Cortex of kidney (tissue), 1 donor: ENCODE results near the gene SESN2.
"Not testable (repeated sequence)": the region's sequence is repeated elsewhere in the genome, so short reads cannot be mapped to it uniquely, and the experiment has no call there.

Experiments
- DNase-seq: peaks from one replicate; lab custom pipeline; 2025; lab: John Stamatoyannopoulos, UW

Gene SESN2

GRCh38 chr1:28288487-28288886 is 29.2 kb downstream of the SESN2 start:
- no peak for DNase-seq

- DNase-seq: no peak
Measured at GRCh38 chr1:28290851-28291250, 31.5 kb downstream of the SESN2 start.

GRCh38 chr1:28291711-28292110 is 32.4 kb downstream of the SESN2 start:
- DNase-seq: no peak

DNA sequence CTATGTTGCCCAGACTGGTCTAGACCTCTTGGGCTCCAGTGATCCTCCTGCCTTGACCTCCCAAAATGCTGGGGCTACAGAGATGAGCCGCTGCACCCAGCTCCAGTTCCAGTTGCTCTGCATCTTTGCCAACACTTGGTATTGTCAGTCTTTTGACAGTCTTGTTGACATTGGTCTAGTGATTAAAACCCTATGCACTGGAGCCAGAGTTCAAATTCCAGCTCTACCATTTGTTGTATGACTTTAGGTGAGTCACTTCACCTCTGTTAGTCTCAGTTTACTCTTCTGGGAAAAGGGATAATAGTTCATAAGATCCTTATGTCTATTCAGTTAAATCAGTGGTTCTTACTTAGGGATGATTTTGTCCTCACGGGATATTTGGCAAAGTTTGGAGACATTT is 36.6 kb downstream of the SESN2 start:
- no peak for DNase-seq

DNA sequence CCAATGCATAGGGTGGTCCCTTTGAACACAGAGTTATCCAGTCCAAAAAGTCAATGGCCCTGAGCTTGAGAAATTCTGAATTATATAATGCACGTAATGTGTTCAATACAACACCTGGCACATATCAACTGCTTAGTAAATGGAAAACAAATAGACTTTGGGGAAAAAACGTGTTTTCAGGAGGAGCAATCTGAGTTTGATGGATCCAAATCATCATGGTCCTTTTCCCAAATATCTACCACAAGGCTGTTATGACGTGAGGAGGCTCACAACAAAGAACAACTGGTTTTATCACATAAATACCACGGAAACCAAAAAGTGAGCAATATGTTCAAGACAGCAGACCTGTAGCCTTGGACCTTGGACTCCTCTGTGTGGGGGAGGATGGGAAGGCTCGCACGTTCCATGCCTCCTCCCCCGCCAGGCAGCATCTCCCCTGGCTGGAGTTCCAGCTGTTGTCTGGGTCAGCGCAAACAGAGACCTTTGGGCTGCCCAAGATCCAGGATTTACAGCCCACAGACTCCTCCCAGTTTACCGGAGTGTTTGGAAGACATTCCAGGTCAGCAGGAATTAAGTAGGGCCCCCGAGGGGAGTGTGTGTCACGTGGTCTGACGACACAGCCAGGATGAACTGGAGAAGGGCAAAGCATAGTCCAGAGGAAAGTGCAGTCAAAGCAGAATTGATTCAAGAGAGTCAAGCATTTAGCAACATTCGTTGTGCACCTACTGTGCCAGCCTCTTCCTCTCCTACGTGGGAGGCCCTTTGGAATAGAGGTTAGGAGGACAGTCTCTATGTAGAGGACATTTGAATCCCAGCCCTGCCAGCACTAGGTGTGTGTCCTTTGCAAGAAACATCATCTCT is 37.3 kb downstream of the SESN2 start:
- DNase-seq: no peak

GRCh38 chr1:28297826-28298225 is 38.5 kb downstream of the SESN2 start:
- no peak for DNase-seq

GRCh38 chr1:28298438-28298837 is 39.1 kb downstream of the SESN2 start:
- no peak for DNase-seq

DNA sequence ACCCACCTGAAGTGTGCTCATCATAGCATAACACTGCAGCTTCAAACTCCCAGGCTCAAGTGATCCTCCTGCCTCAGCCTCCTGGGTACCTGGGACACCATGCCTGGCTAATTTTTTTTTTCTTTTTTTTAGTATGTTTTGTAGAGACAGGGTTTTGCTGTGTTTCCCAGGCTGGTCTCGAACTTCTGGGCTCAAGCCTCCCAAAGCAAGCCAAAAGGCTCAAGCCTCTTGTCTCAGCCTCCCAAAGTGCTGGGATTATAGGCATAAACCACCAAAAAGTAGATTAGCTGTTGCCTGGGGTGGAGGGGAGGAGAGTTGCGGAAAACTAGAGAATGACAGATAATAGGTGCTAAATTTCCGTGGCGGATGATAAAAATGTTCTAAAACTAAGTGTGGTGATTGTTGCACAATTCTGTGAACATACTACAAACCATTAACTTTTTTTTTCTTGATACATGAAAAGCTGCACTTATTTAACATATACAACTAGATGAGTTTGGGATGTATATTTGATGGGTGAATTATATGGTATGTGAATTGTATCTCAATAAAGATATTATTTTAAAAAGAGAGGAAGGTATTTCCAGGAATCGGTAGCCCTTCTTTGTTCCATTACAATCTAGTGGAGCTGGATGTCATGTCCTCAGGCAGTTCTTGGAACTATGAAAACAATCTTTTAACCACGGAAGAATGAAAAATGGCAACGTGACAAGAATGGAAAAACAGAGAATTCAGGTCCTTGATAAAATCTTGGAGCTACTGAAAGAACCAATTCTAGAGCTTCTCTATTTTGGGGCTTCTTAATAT is 42.3 kb downstream of the SESN2 start:
- DNase-seq: no peak

- no peak for DNase-seq
Measured at GRCh38 chr1:28302247-28302646, 42.9 kb downstream of the SESN2 start.

DNA sequence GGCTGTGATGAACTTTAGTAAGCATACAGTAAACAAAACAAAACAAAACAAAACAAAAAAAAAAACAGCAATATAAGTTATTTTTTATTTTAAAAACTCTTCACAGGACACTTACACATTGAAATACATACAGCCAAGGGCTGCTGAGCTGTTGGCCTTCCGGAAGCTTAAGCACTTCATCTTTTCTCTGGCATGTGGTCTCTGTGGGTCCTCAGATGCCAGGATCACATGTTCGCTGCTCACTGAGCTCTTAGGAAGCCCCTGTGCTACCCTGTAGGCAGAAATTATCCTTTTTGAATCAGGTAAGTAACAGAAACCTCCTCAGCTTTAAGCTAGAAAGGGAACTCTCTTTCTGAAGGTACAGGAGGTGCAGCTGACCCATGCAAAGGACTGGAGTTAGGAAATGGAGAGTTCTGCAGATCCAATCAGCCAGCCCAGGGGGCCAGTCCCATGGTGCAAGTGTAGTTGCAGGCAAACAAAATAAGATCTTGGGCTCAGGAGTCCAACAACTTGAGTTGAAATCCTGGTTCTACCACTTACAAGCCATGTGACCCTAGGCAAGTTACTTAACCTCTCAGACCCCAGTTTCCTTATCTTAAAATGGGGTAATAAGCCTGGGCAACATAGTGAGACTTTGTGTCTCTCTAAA is 47.1 kb downstream of the SESN2 start:
- DNase-seq: no peak

DNA sequence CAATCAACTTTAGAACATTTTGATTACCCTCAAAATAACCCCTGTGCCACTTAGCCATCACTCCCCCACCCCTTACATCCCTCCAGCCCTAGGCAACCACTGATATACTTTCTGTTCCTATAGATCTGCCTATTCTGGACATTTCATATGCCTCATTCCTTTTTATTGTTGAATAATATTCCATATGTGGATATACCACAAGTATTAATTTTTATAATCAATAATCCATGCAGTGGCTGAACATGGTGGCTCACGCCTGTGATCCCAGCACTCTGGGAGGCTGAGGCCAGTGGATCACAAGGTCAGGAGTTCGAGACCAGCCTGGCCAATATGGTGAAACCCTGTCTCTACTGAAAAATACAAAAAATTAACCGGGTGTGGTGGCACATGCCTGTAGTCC is 49.4 kb downstream of the SESN2 start:
- DNase-seq: no peak

GRCh38 chr1:28309702-28310101 is 50.4 kb downstream of the SESN2 start:
- DNase-seq: no peak

- DNase-seq: no peak
Measured at GRCh38 chr1:28313702-28314546, 54.6 kb downstream of the SESN2 start.

DNA sequence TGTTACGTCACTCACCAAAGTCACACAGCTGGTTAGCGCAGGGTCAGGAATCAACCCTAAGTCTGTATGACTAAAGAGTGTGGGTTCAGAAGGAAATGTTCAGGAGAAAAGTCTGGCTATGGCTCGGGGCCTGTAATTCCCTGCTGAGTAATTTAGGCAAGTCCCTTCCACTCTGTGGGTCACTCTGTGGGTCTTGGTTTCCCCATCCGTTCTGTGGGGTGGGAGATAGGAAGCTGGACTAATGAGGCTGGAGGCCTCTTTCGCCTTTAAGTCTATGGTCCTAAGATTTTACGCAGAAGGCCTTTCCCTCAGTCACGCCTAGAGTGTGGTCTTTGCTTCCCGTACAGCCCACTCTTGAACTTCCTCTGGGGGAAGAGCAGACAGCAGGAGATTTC is 55.2 kb downstream of the SESN2 start:
- DNase-seq: no peak

DNA sequence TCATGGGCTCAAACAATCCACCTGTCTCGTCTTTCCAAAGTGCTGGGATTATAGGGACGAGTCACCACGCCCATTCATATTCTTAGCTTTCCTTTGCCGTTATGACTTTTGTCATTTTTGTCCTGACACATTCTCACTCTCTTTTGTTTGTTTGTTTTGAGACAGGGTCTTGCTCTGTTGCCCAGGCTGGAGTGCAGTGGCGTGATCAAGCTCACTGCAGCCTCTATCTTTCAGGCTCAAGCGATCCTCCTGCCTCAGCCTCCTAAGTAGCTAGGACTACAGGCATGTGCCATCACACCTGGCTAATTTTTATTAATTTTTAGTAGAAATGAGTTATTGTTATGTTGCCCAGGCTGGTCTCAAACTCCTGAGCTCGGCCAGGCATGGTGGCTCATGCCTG is 57.7 kb downstream of the SESN2 start:
- no peak for DNase-seq

DNA sequence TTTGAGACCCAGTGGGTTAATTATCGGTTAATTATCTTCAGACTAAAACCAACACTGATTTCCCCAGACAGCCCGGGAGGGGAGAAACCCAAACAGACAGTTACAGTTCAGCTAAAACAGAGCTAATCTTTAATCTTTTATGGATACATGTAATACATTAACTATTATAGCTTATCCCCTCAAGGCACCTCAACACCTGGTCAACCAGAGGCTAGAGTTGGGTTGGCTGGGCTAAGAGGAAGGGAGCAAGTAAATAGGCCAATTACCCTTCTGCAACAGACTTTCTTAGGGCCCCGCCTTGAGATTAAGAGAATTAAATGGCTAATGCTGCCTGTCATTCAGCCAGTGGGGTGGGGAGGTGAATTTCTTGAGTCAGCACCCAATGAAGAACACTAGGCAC is 62.9 kb downstream of the SESN2 start:
- DNase-seq: no peak

GRCh38 chr1:28323720-28324119 is 64.4 kb downstream of the SESN2 start:
- no peak for DNase-seq

GRCh38 chr1:28326515-28326914 is 67.2 kb downstream of the SESN2 start:
- no peak for DNase-seq

GRCh38 chr1:28326984-28327383 is 67.7 kb downstream of the SESN2 start:
- DNase-seq: no peak

DNA sequence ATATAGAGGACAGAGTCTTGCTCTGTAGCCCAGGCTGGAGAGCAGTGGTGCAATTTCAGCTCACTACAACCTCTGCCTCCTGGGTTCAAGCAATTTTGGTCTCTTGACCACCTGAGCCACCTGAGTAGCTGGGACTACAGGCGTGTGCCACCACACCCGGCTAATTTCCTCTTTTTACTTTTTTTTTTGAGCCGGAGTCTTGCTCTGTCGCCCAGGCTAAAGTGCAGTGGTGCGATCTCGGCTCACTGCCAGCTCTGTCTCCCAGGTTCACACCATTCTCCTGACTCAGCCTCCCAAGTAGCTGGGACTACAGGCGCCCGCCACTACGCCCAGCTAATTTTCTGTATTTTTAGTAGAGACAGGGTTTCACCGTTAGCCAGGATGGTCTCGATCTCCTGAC is 68.1 kb downstream of the SESN2 start:
- DNase-seq: not testable (repeated sequence)

DNA sequence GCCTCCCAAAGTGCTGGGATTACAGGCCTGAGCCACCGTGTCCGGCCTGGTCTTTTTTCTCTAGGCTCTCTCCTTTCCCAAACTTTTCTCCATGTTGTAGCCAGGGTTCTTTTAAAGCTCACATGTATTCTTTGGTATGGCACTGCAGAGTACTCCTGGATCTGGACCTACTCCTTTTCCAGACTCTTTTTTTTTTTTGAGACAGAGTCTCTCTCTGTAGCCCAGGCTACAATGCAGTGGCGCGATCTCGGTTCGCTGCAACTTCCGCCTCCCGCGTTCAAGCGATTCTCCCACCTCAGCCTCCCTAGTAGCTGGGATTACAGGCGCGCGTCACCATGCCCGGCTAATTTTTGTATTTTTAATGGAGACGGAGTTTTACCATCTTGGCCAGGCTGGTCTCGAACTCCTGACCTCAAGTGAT is 68.9 kb downstream of the SESN2 start:
- DNase-seq: no peak
